OCI-M2 (cell line): ENCODE data around the gene GLOD4.

ENCODE experiments used
- DNase-seq: peaks from one replicate; lab custom pipeline; 2025; ENCODE audit not compliant: unreplicated experiment; lab: John Stamatoyannopoulos, UW

Gene GLOD4

DNA sequence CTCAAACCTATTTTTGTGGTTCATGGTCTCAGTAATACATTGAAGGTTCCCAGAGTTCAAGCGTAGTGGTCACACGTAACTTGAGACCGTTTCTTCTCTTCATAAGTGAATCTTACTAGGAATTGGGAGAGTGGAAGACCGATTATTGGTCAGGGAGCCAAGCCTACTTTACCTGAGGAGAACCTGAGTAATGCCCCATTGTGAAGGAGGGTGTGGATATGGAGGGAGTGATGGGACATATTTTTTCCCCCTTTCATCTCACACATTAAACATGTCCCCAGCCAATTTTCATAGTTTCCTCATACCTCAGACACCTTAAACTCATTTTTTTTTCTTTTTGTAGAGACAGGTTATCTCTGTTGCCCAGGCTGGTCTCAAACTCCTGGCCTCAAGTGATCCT is 38.9 kb downstream of the GLOD4 start:
- DNase-seq, result no peak

DNA sequence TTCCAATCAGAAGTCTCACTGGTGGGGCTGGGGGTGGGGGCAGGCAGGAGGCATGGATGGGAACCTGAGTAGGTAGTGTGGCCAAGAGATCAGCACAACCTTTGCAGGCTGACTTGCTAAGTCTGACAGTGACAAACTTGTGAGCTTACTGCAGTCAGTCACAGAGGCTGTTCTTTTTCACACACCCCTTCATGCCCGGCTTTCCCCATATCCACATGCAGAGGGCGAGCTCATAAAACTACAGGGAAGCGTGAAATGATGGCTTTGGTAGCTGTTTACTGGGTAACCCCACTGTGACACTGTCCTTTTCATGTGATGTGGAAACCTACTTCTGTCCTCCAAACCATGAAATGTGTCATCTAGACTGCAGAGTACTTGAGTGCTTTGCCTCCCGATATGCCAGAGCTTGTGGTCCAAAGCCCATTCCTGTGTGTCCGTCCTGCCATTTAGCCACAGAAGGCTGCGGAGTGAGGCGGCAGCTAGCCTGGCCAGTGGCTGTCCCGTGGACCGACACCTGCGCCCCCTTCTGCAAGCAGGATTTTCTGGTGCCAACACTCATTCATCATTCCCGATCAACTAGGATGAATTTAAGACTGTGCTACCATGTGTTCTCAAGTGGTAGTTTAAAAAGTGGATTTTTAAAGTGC is 39.8 kb downstream of the GLOD4 start:
- no peak for DNase-seq

DNA sequence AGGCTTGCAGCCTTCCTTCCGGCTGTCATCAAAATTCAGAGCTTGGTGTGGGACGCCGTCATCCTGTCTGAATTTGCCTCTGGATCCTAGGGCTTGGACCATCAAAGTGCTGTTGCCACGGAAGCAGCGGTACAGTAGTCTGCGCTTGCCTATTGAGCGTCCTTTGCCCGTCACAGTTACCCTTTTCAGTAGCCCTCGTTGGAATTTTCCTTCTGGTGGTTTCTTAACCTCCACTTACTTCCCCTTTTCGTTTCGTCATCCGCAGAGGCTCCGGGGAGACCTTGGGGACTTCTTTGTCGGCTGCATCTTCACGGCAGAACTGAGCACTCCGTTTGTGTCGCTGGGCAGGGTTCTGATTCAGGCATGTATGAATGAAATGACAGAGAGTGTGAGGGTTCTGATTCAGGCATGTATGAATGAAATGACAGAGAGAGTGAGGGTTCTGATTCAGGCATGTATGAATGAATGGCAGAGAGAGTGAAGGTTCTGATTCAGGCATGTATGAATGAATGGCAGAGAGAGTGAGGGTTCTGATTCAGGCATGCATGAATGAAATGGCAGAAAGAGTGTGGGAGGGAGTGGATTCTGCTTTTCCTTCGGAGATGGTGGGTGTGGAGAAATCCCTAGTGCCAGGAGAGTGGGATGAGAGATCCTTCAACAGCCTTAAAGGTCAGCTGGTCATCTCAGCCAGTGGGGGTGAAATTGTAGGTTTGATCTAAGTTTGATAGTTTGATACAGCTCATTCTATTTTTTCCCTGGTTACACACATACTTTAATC is 41.7 kb downstream of the GLOD4 start:
- DNase-seq, result no peak

DNA sequence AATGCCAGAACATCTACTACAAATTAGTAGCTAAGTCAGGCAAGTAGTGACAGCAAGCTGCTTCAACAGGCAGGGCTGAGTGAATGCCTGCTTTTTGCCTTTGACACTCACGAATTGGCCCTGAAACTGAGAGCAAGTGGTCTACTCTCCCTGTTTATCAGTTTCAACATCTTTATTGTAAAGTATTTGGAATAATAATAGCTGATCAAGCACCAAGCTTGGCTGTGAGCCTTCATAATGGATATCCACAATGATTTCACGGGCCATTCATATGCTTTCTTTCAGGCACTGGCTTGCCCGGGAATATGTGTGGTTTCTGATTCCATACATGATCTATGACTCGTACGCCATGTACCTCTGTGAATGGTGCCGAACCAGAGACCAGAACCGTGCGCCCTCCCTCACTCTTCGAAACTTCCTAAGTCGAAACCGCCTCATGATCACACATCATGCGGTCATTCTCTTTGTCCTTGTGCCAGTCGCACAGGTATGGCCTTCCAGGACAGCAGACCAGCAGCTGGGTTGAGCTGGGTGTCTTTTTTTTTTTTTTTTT is 44.4 kb downstream of the GLOD4 start:
- DNase-seq, result no peak

DNA sequence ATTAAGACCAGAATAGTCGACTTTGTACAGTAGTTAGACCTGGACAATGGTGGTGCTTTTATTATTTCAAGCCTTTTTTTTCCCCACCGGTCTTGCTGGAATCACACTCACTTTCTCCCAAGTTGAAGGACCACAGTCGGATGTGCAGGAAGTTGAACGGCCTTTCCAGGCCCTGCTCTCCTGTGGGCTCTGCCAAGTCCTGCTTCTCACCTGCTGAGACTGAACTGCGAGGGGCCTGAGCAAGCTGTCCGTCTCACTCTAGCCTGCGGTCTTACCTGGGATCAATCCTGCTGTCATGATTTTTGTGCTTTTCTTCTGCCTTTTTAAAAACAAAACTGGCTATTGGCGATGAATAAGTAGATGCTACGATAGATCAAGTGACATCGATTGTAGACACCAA is 48.3 kb downstream of the GLOD4 start:
- DNase-seq, result no peak

DNA sequence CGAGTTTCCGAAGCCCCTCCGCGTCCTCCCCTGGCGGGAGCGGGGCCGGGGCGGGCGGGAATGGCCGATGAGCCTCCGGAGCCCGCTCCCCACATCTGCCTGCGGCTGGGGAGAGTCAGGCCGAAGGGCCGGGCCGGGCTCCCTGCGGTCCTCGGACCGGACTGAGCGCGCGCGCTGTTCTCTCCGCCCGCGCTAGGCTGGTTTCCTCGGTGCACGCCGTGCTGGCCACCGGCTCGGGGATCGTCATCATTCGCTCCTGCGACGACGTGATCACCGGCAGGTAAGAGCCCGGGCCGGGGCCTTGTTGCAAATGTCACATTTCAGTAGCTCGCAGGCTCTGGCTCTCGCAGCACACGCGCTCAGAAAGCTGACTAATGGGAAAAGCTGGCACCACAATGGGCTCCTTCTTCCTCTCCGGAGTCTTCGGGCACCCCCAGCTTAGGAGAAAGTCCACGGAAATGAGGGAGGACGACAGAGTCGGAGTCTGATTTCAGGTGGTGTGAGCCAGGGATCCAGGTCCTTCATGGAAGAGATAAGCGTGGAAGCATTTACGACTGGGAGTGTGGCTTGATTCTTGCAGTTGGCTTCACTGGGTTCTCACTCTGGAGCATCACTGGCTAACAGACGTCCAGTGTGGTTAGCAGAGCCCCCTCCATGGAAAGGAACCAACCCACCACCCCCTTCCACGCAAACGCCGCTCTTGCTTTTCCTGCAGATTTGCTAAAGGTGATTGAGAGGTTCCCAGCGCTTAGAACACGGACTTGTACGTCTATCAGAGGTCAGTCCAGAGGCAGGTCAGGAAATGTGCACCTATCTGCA is 49.0 kb downstream of the GLOD4 start:
- no peak for DNase-seq

DNA sequence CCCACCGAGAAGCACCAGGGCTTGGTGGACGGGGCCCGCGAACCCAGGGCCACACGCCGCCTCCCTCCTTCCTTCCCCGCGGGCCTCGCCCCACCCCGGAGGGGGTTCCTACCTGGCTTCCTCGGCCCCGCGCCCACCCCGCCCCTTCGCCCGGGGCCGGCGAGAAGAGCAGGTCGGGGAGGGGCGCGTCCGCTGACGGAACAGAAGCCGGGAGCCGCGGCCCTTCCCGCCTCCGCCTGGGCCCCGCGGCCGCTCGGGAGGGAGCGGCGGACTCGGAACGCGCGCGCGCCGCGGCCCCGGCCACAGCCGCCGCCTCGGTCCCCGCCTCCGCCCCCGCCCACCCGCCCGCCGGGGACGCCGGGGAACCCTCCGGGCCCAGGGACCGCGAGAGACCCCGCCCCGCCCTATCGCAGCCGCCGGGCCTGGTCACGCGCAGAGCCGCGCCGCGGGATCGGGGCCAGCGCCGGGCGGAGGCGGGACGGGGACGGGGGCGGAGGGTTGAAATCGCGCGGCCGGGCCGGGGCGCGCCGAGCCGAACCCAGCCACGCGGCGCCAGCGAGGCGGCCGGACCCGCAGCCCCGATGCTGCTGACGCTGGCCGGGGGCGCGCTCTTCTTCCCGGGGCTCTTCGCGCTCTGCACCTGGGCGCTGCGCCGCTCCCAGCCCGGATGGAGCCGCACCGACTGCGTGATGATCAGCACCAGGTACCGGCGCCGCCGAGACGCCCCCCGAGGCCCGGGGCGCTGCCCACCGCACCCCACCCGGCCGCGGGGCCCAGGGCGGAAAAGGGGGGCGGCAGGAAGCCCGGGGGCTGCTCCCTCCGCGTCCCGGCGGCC is 49.8 kb downstream of the GLOD4 start, which contains the start of gene TLCD3A:
Gene TLCD3A, plus strand, starts transcription at position 530 of the 835 bp plus-strand sequence. Its CDS starts 52 bp downstream, at position 582.
- DNase-seq, result no peak

DNA sequence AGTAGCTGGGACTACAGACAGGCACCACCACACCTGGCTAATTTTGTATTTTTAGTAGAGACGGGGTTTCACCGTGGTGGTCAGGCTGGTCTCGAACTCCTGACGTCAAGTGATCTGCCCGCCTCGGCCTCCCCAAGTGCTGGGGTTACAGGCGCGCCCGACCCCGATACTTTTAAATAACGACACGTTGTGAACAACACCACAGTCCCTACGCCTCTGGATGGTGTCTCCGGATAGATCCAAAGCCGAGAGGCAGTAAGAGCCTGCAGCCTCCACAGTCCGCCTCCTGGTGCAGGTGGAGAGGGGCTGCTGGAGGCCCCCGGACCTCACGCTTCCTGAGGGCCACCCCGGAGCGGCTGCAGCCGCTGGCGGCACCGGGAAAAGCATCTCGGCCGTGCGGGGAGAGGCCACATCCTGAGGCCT is 50.4 kb downstream of the GLOD4 start:
- DNase-seq, result no peak

DNA sequence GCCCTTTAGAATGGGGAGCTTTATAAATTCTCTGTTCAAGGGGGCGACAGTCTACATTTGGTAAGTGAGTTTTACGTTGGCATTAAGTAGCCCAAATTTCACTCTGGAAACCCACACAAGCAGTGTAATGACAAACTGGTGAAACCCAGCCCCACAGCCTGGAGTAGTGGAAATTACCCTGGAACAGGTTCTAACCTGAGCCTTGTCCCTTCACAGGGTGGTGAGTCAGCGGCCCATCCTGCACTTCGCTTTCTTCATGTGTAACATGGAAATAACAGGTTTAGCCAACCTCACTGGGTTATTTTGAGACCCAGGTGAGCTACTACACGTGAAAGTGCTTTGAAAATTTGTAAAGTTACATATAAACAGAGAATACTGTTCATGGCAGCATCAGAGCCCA is 53.2 kb downstream of the GLOD4 start:
- DNase-seq, result no peak

DNA sequence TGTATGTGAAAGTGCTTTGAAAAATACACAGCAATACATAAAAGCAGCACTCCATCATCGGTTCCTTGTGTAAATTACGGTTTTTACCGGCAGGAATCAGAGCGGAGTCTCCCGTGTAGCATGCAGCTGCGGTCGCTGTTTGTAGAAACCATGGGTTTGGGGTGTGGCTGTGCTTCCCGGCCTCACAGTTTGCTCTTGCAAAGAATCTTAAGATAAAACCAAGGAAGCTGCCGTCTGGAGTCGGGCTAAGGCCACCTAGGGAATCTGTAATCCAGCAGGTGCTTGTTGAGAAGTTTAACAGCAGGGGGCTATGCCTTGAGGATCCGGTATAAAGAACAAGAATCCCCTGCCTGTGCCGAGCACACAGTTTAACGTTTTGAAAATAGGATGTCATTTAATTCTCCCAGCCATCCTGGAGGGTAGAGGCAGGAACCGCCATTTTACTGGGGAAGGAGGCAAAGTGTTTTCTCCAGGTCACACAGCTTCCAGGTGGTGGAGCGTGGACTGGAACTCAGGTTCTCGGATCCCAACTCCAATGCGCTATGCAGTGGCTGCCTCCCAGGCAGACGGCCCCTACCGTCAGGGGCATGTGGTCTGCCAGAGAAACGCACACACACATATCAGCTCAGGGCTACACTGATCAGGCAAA is 55.7 kb downstream of the GLOD4 start:
- no peak for DNase-seq

DNA sequence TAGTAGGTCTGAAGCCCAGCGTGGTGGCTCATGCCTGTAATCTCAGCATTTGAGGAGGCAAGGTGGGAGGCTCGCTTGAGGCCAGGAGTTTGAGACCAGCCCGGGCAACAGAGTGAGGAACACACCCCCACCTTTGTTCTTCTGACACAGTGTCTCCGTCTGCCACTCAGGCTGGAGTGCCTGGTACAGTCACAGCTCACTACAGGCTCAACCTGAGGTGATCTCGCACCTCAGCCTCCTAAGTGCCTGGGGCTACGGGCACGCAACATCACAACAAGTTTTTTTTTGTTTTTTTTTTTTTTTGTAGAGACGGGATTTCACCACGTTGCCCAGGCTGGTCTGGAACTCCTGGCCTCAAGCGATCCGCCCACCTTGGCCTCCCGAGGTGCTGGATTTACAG is 56.3 kb downstream of the GLOD4 start:
- DNase-seq, result no peak

DNA sequence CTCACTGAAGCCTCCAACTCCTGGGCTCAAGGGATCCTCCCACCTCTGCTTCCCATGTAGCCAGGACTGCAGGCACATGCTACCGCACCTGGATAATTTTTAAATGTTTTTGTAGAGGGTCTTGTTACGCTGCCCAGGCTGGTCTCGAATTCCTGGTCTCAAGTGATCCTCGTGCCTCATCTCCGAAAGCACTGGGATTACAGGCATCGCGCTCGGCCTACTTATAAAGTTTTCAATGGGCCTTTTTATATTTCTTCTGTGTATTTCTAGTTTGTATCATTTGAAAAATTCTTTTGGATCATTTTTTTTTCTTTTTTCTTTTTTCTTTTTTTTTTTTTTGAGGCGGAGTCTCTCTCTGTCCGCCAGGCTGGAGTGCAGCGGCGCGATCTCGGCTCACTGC is 57.0 kb downstream of the GLOD4 start:
- no peak for DNase-seq

DNA sequence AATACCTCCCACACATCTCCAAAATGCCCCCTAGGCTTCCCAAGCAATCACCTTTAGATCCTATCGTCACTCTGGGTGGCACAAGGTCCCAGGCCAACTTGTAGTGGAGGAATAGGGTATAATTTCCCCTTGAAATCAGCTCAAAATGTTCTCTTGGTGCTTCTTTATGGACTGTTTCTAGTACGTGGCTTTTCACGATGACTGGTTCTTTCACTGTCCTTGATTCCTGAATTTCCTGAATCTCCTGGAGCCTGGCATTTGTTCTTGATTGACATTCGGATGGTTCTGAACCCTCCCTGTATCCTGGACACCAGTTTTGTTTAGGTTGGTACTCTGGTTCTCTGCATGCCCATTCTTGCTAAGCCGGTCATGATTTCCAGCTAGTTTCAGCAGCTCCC is 60.5 kb downstream of the GLOD4 start:
- DNase-seq, result no peak

DNA sequence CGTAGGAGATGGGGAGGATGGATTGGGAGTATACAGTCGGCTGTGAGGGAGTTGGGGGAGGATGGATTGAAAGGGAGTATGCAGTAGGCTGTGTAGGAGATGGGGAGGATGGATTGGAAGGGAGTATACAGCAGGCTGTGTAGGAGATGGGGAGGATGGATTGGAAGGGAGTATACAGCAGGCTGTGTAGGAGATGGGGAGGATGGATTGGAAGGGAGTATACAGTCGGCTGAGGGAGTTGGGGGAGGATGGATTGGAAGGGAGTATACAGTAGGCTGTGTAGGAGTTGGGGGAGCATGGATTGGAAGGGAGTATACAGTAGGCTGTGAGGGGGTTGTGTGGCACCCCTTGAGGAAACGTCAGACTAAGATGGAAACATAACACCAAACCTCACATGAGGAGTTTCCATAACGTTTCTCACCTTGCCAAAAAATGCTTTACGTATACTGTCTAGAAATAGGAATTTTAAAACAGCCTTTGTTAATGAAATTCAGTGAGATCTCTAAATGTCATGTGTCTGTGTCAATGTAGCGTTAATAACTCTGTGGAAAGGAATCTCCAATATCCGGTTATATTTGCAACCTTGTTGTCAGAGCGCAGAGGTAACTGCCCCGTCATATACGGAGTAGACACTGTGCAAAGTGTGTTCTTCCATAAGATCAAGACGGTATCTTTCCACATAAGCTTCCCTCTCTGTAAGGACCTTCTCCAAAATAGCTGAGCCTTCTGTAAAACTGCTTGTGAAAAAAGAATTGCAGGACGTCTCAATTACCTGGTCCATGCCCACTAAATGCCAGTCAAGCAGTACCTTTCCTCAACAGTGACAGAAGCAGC is 61.2 kb downstream of the GLOD4 start:
- DNase-seq, result no peak

DNA sequence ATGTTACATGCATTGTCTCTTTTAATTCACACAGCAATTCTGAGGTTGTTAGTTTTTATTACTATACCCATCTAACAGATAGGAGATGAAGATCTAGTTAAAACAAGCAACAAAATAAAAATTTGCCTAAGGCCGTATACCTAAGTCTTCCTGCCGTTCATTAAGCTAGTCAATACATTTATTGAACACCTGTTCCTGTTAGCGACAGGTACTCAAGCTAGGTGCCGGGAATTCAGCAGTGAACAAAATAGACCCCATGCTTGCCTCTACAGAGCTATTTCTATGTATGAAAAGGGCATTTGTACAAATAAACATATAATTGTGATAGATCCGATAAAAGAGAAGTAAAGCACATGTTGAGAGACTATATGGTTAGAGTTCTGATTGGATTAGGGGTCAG is 64.0 kb downstream of the GLOD4 start:
- DNase-seq, result no peak
